ENCODE data around the gene RAB8B. TPM values are rescaled to one million over a fixed set of nuclear protein-coding genes. Genes with fewer than 3 reads are reported as not detected.

Gene RAB8B
- total and polyA plus RNA-seq, 2 of the 13 experiments (the other 11 are each of a cell fraction or from before 2014, with no cell fraction given): 6.8 to 14.2 TPM

DNA sequence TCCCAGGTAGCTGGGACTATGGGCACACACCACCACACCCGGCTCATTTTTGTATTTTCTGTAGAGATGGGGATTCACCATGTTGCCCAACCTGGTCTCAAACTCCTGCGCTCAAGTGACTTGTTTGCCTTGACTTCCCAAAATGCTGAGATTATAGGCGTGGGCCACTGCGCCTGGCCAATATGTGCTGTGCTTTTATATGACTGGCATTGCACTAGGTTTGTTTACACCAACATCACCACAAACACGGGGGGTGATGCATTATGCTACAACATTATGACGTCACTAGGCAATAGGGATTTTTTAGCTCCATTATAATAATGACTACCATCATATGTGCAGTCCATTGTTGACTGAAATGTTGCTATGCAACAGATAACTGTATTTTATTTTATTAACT, 94.9 kb downstream of the RAB8B start:
- ATAC-seq: no peak

DNA sequence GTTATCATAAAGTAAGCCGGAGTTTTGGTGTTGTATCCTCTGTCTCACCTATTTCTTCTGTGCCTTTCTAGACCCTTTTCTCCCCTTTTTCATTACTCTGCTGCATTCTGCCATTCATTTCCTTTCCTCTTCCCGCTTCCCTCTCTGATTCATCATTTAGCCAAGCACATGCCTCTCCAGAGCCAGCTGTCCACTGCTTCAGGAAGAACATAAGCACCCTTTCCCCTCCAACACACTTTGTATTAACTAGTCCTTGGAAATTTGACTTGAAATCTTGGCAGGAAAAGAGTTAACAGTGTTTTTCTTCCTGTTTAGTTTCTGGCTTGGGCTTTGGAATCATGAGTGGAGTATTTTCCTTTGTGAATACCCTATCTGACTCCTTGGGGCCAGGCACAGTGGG, 97.7 kb downstream of the RAB8B start:
- CTCF ChIA-PET (ENCODE audit: low intra/inter-chr PET ratio, low total read pairs): no interaction called here

More for the DNA sequence above, 94.9 kb downstream of the RAB8B start:
- H3K27me3 ChIP-seq (ENCODE audit: control insufficient read depth in 1 of 2, insufficient read depth in 2 of 2, low read length in 2 of 2): no peaks in the 10 kb centered on the region
- H3K9me3 ChIP-seq (ENCODE audit: low read length): no peaks in the 10 kb centered on the region
- intact Hi-C loops (cut with micrococcal nuclease; ENCODE audit: unreplicated experiment): loop anchor here (5.0 kb wide), 1 partner anchor 237 kb away; no protein-coding TSS in a partner anchor
- H3K36me3 ChIP-seq (replicated peaks in 1 of 2; ENCODE audit: control insufficient read depth in 1 of 2, insufficient read depth in 2 of 2, low read length in 2 of 2): no peaks in the 10 kb centered on the region
- H4K20me1 ChIP-seq (ENCODE audit: insufficient read depth, low read length): no peaks in the 10 kb centered on the region
- no peak overlapping the region for H3K4me2 ChIP-seq (ENCODE audit: low read depth, low read length)
- WGBS (ENCODE audit: low lambda C conversion rate): 81% methylated on average over 5 of the region's 6 CpGs
- no peak overlapping the region for H2AFZ ChIP-seq (ENCODE audit: low read length)
- H3K9ac ChIP-seq (ENCODE audit: insufficient read depth, low read depth, low read length): no peak overlapping the region
- in situ Hi-C loops (cut with HindIII; ENCODE audit: extremely low pct_ligation_motif_present, low pct_unique_long_range_greater_than_20kb): loop anchor here (25.0 kb wide), 1 partner anchor 278 kb away; no protein-coding TSS in a partner anchor
- H3K4me1 ChIP-seq (ENCODE audit: insufficient read depth, low read length): peaks cover 7% of the 10 kb centered on the region; the same call in 1 of the 2 replicates
- CTCF ChIA-PET (ENCODE audit: low intra/inter-chr PET ratio, low total read pairs): no interaction called here
- BruUV-seq (replicated peaks): no TSS peak
- POLR2A ChIA-PET: interaction anchor here (0.6 kb wide), 1 partner anchor 197 kb away, joined by 3 read pairs; no protein-coding TSS in a partner anchor
- H3K27ac ChIP-seq (ENCODE audit: extremely low read length, insufficient read depth, low read length): no peak overlapping the region
- no peak for DNase-seq (ENCODE audit: low spot score)
- no peak for FAIRE-seq
- no peak overlapping the region for H3K4me3 ChIP-seq (replicated peaks in 1 of 3; ENCODE audit: insufficient read depth in 1 of 3, low read depth in 2 of 3, low read length in 3 of 3)
- TF ChIP-seq CREB1 (IDR thresholded peaks at IDR 0.05) (peak; percentile 94), CREB1 (CRISPR knock-in tag; IDR thresholded peaks at IDR 0.05) (no peak), SOX5 (CRISPR knock-in tag; IDR thresholded peaks at IDR 0.05; ENCODE audit: borderline replicate concordance) (no peak), ATF7 (IDR thresholded peaks at IDR 0.05) (peak; percentile 93), ATF7 (CRISPR knock-in tag; IDR thresholded peaks at IDR 0.05) (no peak), ZSCAN30 (CRISPR knock-in tag; IDR thresholded peaks at IDR 0.05) (no peak)
- H3K79me2 ChIP-seq (ENCODE audit: insufficient read depth, low read length): no peaks in the 10 kb centered on the region

More for the DNA sequence above, 97.7 kb downstream of the RAB8B start:
- TF ChIP-seq PHB2 (IDR thresholded peaks at IDR 0.05; ENCODE audit: partially characterized antibody) (no peak), YEATS4 (CRISPR knock-in tag; IDR thresholded peaks at IDR 0.05; ENCODE audit: borderline replicate concordance) (no peak), SNAI1 (CRISPR knock-in tag; IDR thresholded peaks at IDR 0.05; ENCODE audit: borderline replicate concordance) (no peak), NONO (IDR thresholded peaks at IDR 0.05) (no peak), NONO (CRISPR knock-in tag; conservative IDR thresholded peaks at IDR 0.05) (no peak), ZNF616 (CRISPR knock-in tag; IDR thresholded peaks at IDR 0.05; ENCODE audit: low read depth) (no peak)
- TF ChIP-seq, protein P1, sequence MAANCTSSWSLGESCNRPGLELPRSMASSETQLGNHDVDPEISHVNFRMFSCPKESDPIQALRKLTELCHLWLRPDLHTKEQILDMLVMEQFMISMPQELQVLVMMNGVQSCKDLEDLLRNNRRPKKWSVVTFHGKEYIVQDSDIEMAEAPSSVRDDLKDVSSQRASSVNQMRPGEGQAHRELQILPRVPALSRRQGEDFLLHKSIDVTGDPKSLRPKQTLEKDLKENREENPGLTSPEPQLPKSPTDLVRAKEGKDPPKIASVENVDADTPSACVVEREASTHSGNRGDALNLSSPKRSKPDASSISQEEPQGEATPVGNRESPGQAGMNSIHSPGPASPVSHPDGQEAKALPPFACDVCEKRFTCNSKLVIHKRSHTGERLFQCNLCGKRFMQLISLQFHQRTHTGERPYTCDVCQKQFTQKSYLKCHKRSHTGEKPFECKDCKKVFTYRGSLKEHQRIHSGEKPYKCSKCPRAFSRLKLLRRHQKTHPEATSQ (CRISPR knock-in tag; IDR thresholded peaks at IDR 0.05; ENCODE audit: borderline replicate concordance): no peak
- TF ChIP-seq, protein P2, sequence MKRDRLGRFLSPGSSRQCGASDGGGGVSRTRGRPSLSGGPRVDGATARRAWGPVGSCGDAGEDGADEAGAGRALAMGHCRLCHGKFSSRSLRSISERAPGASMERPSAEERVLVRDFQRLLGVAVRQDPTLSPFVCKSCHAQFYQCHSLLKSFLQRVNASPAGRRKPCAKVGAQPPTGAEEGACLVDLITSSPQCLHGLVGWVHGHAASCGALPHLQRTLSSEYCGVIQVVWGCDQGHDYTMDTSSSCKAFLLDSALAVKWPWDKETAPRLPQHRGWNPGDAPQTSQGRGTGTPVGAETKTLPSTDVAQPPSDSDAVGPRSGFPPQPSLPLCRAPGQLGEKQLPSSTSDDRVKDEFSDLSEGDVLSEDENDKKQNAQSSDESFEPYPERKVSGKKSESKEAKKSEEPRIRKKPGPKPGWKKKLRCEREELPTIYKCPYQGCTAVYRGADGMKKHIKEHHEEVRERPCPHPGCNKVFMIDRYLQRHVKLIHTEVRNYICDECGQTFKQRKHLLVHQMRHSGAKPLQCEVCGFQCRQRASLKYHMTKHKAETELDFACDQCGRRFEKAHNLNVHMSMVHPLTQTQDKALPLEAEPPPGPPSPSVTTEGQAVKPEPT (CRISPR knock-in tag; IDR thresholded peaks at IDR 0.05; ENCODE audit: low read depth): no peak
- no TSS peak for BruUV-seq (replicated peaks)
- H3K9me3 ChIP-seq (ENCODE audit: low read length): no peaks in the 10 kb centered on the region
- no peaks in the 10 kb centered on the region for H3K27me3 ChIP-seq (ENCODE audit: control insufficient read depth in 1 of 2, insufficient read depth in 2 of 2, low read length in 2 of 2)
- 54% methylated on average over 2 of the region's 2 CpGs for WGBS (ENCODE audit: low lambda C conversion rate)
- no peak for DNase-seq (ENCODE audit: low spot score)
- no peak for FAIRE-seq
- no peaks in the 10 kb centered on the region for H4K20me1 ChIP-seq (ENCODE audit: insufficient read depth, low read length)
- no peak overlapping the region for H3K9ac ChIP-seq (ENCODE audit: insufficient read depth, low read depth, low read length)
- no peak for ATAC-seq
- POLR2A ChIA-PET: no interaction called here
- H3K79me2 ChIP-seq (ENCODE audit: insufficient read depth, low read length): no peaks in the 10 kb centered on the region
- in situ Hi-C loops (cut with HindIII; ENCODE audit: extremely low pct_ligation_motif_present, low pct_unique_long_range_greater_than_20kb) (loop anchor here (5.0 to 25.0 kb wide), 2 partner anchors 115 to 275 kb away; no protein-coding TSS in a partner anchor), intact Hi-C loops (cut with micrococcal nuclease; ENCODE audit: unreplicated experiment) (loop anchor here (5.0 kb wide), 1 partner anchor 175 kb away; no protein-coding TSS in a partner anchor)
- no peak overlapping the region for H3K4me2 ChIP-seq (ENCODE audit: low read depth, low read length)
- no peak overlapping the region for H2AFZ ChIP-seq (ENCODE audit: low read length)
- no peak overlapping the region for H3K4me3 ChIP-seq (replicated peaks in 1 of 3; ENCODE audit: insufficient read depth in 1 of 3, low read depth in 2 of 3, low read length in 3 of 3)
- peaks cover 10% of the 10 kb centered on the region for H3K4me1 ChIP-seq (ENCODE audit: insufficient read depth, low read length)
- no peaks in the 10 kb centered on the region for H3K36me3 ChIP-seq (replicated peaks in 1 of 2; ENCODE audit: control insufficient read depth in 1 of 2, insufficient read depth in 2 of 2, low read length in 2 of 2)
- no peak overlapping the region for H3K27ac ChIP-seq (ENCODE audit: extremely low read length, insufficient read depth, low read length)

Data from HepG2 (cell line).